HUES48 (cell line): Measurements from ENCODE around the gene ATG9B.

Experiments
- H3K27ac ChIP-seq: one replicate; pipeline ENCODE4 v1.7.0; 2013; ENCODE audit warnings: low read depth, low read length, inconsistent platforms
- H3K27me3 ChIP-seq: 2 replicates; pipeline ENCODE4 v1.6.1; 2013; ENCODE audit warnings: mild to moderate bottlenecking, low read length; ENCODE audit not compliant: control insufficient read depth, insufficient read depth
- H3K36me3 ChIP-seq: 2 replicates; pipeline ENCODE4 v1.6.1; 2013; ENCODE audit warnings: low read length; ENCODE audit not compliant: control insufficient read depth, insufficient read depth
- H3K4me1 ChIP-seq: 2 replicates; pipeline ENCODE4 v1.6.1; 2013; ENCODE audit warnings: mild to moderate bottlenecking, low read length; ENCODE audit not compliant: control insufficient read depth, insufficient read depth
- H3K4me3 ChIP-seq: 2 replicates; pipeline ENCODE4 v1.5.1; 2013; ENCODE audit warnings: mild to moderate bottlenecking, low read depth, low read length
- H3K9ac ChIP-seq: 2 replicates; pipeline ENCODE4 v1.6.1; 2013; ENCODE audit warnings: mild to moderate bottlenecking, low read depth, low read length, moderate library complexity
- H3K9me3 ChIP-seq: 2 replicates; pipeline ENCODE4 v1.6.1; 2013; ENCODE audit warnings: low read length; ENCODE audit not compliant: control insufficient read depth, insufficient read depth

ATG9B gene

DNA sequence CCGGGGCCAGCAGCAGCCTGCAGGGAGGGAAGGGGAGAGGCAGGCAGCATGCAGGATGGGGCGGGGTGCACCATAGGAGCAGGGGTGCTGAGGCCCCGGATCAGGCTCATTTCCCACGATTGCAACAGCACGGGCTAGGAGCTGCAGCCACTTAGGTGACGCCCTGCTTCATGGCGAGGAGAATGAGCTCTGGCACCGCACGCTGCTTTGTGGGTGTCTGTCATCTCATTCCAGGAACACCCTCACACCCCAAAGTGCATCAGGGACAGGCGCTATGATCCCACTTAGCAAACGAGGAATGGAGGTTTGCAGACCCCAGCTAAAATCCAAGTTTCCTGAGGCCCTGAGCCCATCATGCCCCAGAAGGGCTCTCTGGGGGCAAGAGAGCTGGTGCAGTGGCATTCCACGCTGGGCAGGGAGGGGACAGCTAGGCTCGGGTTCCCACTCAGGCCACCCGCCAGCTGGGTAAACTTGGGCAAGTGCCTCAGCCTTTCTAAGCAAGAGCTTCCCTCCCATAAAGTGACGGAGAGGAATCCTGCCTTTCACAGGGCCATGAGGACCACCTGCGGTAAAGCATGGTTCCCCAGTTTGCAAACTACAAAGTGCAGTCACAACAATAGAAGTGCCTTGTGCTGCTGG lies 55.4 kb downstream of the ATG9B start:
- peaks cover 17% of the 10 kb centered on the region; the same call in 1 of the 2 replicates for H3K4me1 ChIP-seq
- no peak overlapping the region for H3K9ac ChIP-seq
- no peaks in the 10 kb centered on the region for H3K9me3 ChIP-seq
- no peak overlapping the region for H3K4me3 ChIP-seq
- peaks cover 12% of the 10 kb centered on the region; the same call in 1 of the 2 replicates for H3K27me3 ChIP-seq
- H3K36me3 ChIP-seq = no peaks in the 10 kb centered on the region
- H3K27ac ChIP-seq = no peak overlapping the region

DNA sequence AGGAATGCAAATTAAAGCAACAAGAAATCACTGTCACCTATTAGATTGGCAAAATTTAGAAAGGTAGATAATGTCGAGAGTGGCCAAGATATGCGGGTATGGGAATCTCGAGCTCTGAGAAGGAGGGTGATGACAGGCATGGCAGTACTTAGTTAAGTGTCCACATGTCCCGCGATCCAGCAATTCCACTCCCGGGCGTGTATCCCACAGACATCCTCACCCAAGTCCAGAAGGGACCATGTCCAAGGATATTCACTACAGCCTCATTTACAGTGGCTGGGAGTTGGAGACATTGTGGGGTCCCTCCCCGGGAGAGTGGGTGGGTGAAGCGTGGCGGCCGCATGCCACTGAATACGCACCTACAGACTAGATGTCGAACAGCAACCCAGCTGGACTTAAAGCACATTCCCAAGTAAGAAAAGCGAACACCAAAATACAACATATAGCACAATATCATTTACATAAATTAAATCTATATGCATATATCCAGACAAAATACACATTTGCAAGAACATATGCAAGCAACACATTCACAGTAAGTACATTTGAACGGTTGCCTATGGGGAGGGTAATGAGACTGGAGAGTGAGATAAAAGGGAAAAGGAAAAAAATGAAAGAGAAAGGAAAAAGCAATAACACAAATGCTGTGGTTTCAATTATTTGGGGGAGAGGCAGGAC lies 56.1 kb downstream of the ATG9B start:
- Histone ChIP-seq H3K27me3 (peaks cover 6% of the 10 kb centered on the region; the same call in 1 of the 2 replicates), H3K9me3 (no peaks in the 10 kb centered on the region), H3K27ac (no peak overlapping the region), H3K9ac (no peak overlapping the region), H3K4me1 (peaks cover 17% of the 10 kb centered on the region; the same call in 1 of the 2 replicates), H3K36me3 (no peaks in the 10 kb centered on the region), H3K4me3 (no peak overlapping the region)

DNA sequence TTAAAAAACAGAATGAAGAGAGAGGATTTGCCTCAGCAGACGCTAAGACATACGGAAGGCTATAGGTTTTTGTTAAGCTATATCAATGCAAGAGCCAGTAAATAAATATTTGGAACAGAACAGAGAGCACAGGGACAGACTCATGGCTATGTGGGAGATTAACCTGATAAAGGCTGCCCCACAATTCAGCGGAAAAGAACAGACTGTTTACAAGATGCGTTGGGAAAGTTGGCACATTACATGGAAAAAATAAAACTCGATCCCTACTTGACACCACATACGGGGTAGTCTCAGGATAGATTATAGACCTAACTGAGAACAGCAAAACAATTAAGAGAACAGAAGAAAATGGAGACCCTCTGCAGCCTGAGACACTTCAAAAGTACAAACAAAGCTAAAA lies 56.9 kb downstream of the ATG9B start:
- Histone ChIP-seq H3K4me3 (no peak overlapping the region), H3K9ac (no peak overlapping the region), H3K36me3 (no peaks in the 10 kb centered on the region), H3K4me1 (peaks cover 17% of the 10 kb centered on the region; the same call in 1 of the 2 replicates), H3K27ac (no peak overlapping the region), H3K27me3 (peaks cover under 1% of the 10 kb centered on the region; the same call in 1 of the 2 replicates), H3K9me3 (no peaks in the 10 kb centered on the region)

DNA sequence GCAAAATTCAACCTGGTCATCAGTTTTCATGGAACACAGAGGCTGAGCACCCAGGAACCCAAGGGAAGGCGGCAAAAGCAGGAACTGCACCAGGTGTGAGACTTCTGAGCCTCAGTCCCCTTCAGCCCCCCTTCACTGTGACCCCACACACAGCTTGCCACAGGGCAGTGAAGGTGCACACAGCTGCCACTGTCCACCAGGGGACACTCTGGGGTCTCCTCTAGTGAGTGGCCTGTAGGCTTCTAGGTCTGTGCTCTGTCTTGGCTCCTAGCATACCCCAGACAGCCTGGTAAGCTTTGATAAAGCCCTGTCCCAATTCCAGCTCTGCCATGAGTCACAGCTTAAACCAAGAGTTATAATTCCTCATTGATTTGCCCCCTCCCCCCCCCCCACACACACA lies 58.3 kb downstream of the ATG9B start:
- H3K4me3 ChIP-seq = no peak overlapping the region
- peaks cover 12% of the 10 kb centered on the region; the same call in 1 of the 2 replicates for H3K4me1 ChIP-seq
- H3K27ac ChIP-seq = no peak overlapping the region
- no peak overlapping the region for H3K9ac ChIP-seq
- no peaks in the 10 kb centered on the region for H3K36me3 ChIP-seq
- no peaks in the 10 kb centered on the region for H3K9me3 ChIP-seq
- H3K27me3 ChIP-seq = no peaks in the 10 kb centered on the region; the same call in 1 of the 2 replicates

DNA sequence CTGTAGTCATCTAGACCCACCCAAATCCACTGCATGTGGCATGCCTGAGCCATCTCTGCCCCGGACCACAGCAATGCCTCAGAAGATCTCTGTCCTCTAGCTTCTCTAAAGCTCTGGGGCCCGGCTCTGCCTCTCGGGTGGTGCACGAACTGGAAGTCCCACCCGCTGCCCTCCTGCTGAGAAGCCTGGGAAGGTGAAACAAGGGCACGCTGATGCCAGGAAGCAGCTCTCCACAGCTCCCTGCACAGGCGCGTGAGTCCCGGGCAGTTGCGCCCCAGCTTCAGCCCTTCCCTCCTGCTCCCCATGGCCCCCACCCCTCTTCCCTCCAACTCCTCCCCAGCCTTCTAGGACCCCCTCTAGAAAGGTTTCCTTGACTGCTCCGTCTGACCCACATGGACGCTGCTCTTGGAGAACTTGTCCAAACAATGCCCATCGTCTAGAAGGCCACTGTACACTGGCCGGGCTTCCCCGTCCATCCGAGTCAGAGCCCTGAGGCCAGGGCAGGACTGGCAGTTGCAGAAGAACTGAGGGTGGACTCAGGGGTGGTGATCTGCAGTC lies 58.9 kb downstream of the ATG9B start:
- Histone ChIP-seq H3K4me3 (no peak overlapping the region), H3K4me1 (peaks cover 10% of the 10 kb centered on the region; the same call in 1 of the 2 replicates), H3K27me3 (no peaks in the 10 kb centered on the region; the same call in 1 of the 2 replicates), H3K9ac (no peak overlapping the region), H3K36me3 (no peaks in the 10 kb centered on the region), H3K9me3 (no peaks in the 10 kb centered on the region), H3K27ac (no peak overlapping the region)
